GM12875 (cell line): Measurements from ENCODE around the gene DAZAP1.

Experiments
- H3K4me3 ChIP-seq: one replicate; pipeline ENCODE4 v1.5.1; 2011; ENCODE audit warnings: low read depth, low read length, control low read depth
- CTCF ChIP-seq: IDR thresholded peaks from 2 replicates; pipeline ENCODE4 v1.5.1; 2011; ENCODE audit warnings: low read depth, mild to moderate bottlenecking, control low read depth, inconsistent platforms, low read length, moderate library complexity, borderline replicate concordance; ENCODE audit not compliant: insufficient read depth

Gene DAZAP1

GRCh38 chr19:1401138-1401888 lies 6.1 kb upstream of the DAZAP1 start, which contains the start of gene GAMT:
Gene GAMT (minus strand): TSS chr19:1401542. CDS start chr19:1401476, 66 bp downstream.
- peak; percentile 70 for TF ChIP-seq CTCF
- H3K4me3 ChIP-seq, result peak within 1 kb of the TSS; percentile 41

GRCh38 chr19:1401889-1402217 lies 5.5 kb upstream of the DAZAP1 start:
- H3K4me3 ChIP-seq, result no peak overlapping the region
- TF ChIP-seq CTCF, result no peak

- H3K4me3 ChIP-seq, result no peak overlapping the region
- no peak for TF ChIP-seq CTCF
Measured at GRCh38 chr19:1402411-1403070, 4.8 kb upstream of the DAZAP1 start.

GRCh38 chr19:1406774-1407527 lies 435 bp upstream of the DAZAP1 start:
- peak; percentile 48; the same call in 1 of the 2 replicates for TF ChIP-seq CTCF
- peak overlapping the region; percentile 51 for H3K4me3 ChIP-seq

GRCh38 chr19:1408300-1409203 lies 1.2 kb downstream of the DAZAP1 start:
- H3K4me3 ChIP-seq, result peak overlapping the region; percentile 96

More at GRCh38 chr19:1408300-1409203, 1.2 kb downstream of the DAZAP1 start:
- no peak for TF ChIP-seq CTCF
